ENCODE data around the gene LRRK2. TPM values are rescaled to one million over a fixed set of nuclear protein-coding genes. Genes with fewer than 3 reads are reported as not detected.

LRRK2 gene
- total and polyA plus RNA-seq, 2 of the 8 experiments (the other 6 are each of a cell fraction or from before 2014, with no cell fraction given) = 0.06 to 0.13 TPM

- H3K79me2 ChIP-seq (ENCODE audit: control insufficient read depth in 1 of 2, insufficient read depth in 2 of 2, low read length in 2 of 2) = no peaks in the 10 kb centered on the region
- WGBS, 2 experiments (ENCODE audit: extremely low coverage in 1 of 2, insufficient coverage in 1 of 2, insufficient read length in 1 of 2, insufficient replicate concordance in 2 of 2, low coverage in 1 of 2, low lambda C conversion rate in 2 of 2, missing lambda C conversion rate in 1 of 2) = 67% methylated on average over 12 of the region's 12 CpGs; no CpG with 5 or more reads in 1 of the 2 experiments
- H4K91ac ChIP-seq (replicated peaks; ENCODE audit: insufficient read length, low read length) = no peak overlapping the region
- no peaks in the 10 kb centered on the region for H3K79me1 ChIP-seq (ENCODE audit: low read depth, low read length)
- H3K9ac ChIP-seq (replicated peaks in 1 of 4; ENCODE audit: extremely low read depth in 1 of 4, low read depth in 3 of 4, low read length in 3 of 4) = no peak overlapping the region
- no peak overlapping the region for H3K23ac ChIP-seq (ENCODE audit: insufficient read length)
- H3K27me3 ChIP-seq (replicated peaks in 1 of 4; ENCODE audit: control insufficient read depth in 3 of 4, extremely low read depth in 1 of 4, insufficient read depth in 3 of 4, low read length in 3 of 4) = peaks cover 0 to 24% (median 11%) of the 10 kb centered on the region in 4 experiments; a peak in 4 of 7 replicates
- no peak overlapping the region for H2BK15ac ChIP-seq (ENCODE audit: low read length)
- no peak overlapping the region for H4K8ac ChIP-seq (ENCODE audit: extremely low read depth, insufficient read depth, low read length)
- no peak for DNase-seq (ENCODE audit: low read depth in 1 of 2, low spot score in 2 of 2)
- no peak overlapping the region for H3K18ac ChIP-seq (ENCODE audit: extremely low read depth, low read length)
- H3K4me2 ChIP-seq (ENCODE audit: insufficient read depth in 1 of 2, low read depth in 2 of 2, low read length in 2 of 2) = peak overlapping the region; percentile 63 to 81
- POLR2A ChIA-PET (ENCODE audit: partially characterized antibody) = no interaction called here
- FAIRE-seq = no peak
- peaks cover 6% of the 10 kb centered on the region; the same call in 1 of the 2 replicates for H3K23me2 ChIP-seq (ENCODE audit: low read depth, low read length)
- no peak overlapping the region for H3K4ac ChIP-seq (replicated peaks; ENCODE audit: insufficient read length, low read depth, low read length)
- H2BK20ac ChIP-seq (ENCODE audit: low read length) = no peak overlapping the region
- H3K9me3 ChIP-seq (ENCODE audit: insufficient read depth in 2 of 2, low read depth in 1 of 2, low read length in 1 of 2) = no peaks in the 10 kb centered on the region
- no peak overlapping the region for H2BK5ac ChIP-seq (ENCODE audit: low read depth, low read length)
- peak overlapping the region in 2 of 4 experiments; percentile 43 to 77; a peak in 5 of 8 replicates for H3K4me3 ChIP-seq (ENCODE audit: extremely low read depth in 1 of 4, insufficient read depth in 2 of 4, low read depth in 3 of 4, low read length in 4 of 4)
- H3K4me1 ChIP-seq (replicated peaks in 1 of 4; ENCODE audit: control insufficient read depth in 3 of 4, insufficient read depth in 4 of 4, low read length in 3 of 4) = no peaks in the 10 kb centered on the region; a peak in 2 of 7 replicates
- no peak overlapping the region for H3K56ac ChIP-seq (replicated peaks; ENCODE audit: insufficient read length, low read depth, low read length)
- H2AK5ac ChIP-seq (ENCODE audit: low read depth, low read length) = no peak overlapping the region
- CTCF ChIA-PET (ENCODE audit: partially characterized antibody) = no interaction called here
- H2BK120ac ChIP-seq (replicated peaks; ENCODE audit: low read depth, low read length) = no peak overlapping the region
- no peak overlapping the region for H2AFZ ChIP-seq (ENCODE audit: low read length)
- no peaks in the 10 kb centered on the region for H4K20me1 ChIP-seq (replicated peaks in 1 of 2; ENCODE audit: control insufficient read depth in 1 of 2, insufficient read depth in 2 of 2, low read length in 2 of 2)
- no peak overlapping the region for H3K14ac ChIP-seq (ENCODE audit: insufficient read length)
- H2BK12ac ChIP-seq (ENCODE audit: low read depth, low read length) = no peak overlapping the region
- TF ChIP-seq CEBPB (IDR thresholded peaks at IDR 0.05; ENCODE audit: low read depth, low read length) (peak; percentile 66; the same call in 1 of the 2 replicates), EZH2 (IDR thresholded peaks at IDR 0.05; ENCODE audit: low read depth, low read length, severe bottlenecking) (no peak), JUN (IDR thresholded peaks at IDR 0.05; ENCODE audit: low read depth, low read length) (no peak), SP4 (IDR thresholded peaks at IDR 0.05; ENCODE audit: low read length) (no peak), SRF (IDR thresholded peaks at IDR 0.05; ENCODE audit: low read depth, low read length) (no peak), KDM1A (IDR thresholded peaks at IDR 0.05; ENCODE audit: borderline replicate concordance, low read length) (no peak), GTF2F1 (IDR thresholded peaks at IDR 0.05; ENCODE audit: borderline replicate concordance, low read depth, low read length) (no peak), BACH1 (IDR thresholded peaks at IDR 0.05; ENCODE audit: low read length) (no peak)
- H4K5ac ChIP-seq (ENCODE audit: insufficient read length, low read depth, low read length) = no peak overlapping the region
- no peak overlapping the region for H3K27ac ChIP-seq (ENCODE audit: low read depth, low read length)
- H3K36me3 ChIP-seq (ENCODE audit: control insufficient read depth in 2 of 4, insufficient read depth in 4 of 4, low read length in 3 of 4) = no peaks in the 10 kb centered on the region
Observed at GRCh38 chr12:40225337-40225983, 663 bp downstream of the LRRK2 start.
